GM21447 (cell line): ENCODE results near the gene LRRC1.

Source experiments
- ATAC-seq: cut with Tn5 transposase; IDR thresholded peaks from one replicate; pipeline ENCODE4 v1.9.1; 2021; ENCODE audit not compliant: unreplicated experiment

The LRRC1 gene

DNA sequence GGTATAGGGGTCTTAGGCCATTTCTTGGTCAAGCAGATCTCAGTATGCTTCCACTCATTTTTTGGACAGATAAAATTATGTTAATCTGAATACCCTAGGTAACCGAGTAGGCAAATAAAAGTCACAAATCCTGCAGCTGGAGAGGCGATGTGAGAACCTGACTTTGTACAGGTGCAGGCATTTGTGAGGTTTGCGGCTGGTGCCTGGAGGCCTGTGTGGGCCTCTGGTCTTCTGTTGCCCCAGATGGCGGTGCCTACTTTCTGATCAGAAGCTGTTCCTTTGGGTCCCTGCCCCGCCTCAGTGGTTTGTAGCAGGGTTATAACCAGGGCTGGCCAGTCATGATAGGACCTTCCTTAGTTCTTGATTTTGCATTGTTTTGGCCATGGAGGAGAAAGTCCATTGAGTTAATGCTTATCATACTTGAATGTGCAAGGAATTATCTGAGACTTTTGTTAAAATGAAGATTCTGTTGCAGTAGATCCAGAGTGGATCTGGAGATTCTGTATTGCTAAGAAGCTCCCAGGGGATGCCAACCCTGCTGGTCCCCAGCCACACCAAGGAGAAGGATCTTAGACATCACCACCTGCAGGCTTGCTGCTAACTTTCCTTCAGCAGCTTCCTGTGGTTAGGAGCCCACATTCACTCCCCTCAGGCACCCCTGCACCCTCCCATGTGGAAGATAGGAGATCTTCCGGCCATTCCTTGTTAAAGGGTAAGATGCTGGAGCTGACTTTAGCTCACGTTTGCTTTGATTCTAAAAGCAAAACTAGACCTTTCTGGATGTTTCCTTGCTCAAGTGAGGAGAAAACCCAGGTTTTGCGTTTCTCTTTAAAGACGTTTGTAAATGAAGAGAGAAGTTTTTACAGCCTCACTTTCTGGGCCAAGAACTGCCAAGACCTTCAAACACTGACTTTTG is 50.7 kb downstream of the LRRC1 start:
- ATAC-seq, result no peak

DNA sequence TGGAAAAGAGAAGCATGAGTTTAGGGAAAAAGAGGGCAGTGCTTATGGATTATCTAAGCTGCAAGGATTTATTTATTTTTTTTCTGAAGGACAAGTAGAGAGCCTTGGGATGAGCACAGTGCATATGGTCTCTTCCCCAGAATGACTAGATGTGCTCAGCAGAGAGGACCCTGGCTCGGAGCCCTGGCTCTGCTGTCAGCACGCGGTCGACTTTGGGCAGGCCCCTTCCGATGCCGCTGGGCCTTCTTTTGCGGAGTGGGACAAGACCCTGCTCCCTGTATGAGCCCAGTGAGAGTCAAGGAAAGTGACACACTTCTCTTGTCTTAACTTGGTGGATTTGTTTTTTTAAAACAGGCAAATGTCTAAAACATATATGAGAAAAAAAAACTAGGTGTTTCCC is 51.4 kb downstream of the LRRC1 start:
- ATAC-seq, result no peak

GRCh38 chr6:53847796-53848314 is 53.0 kb downstream of the LRRC1 start:
- no peak for ATAC-seq

GRCh38 chr6:53850527-53850926 is 55.7 kb downstream of the LRRC1 start:
- ATAC-seq, result no peak

GRCh38 chr6:53851561-53851960 is 56.8 kb downstream of the LRRC1 start:
- no peak for ATAC-seq

GRCh38 chr6:53852805-53853204 is 58.0 kb downstream of the LRRC1 start:
- no peak for ATAC-seq

DNA sequence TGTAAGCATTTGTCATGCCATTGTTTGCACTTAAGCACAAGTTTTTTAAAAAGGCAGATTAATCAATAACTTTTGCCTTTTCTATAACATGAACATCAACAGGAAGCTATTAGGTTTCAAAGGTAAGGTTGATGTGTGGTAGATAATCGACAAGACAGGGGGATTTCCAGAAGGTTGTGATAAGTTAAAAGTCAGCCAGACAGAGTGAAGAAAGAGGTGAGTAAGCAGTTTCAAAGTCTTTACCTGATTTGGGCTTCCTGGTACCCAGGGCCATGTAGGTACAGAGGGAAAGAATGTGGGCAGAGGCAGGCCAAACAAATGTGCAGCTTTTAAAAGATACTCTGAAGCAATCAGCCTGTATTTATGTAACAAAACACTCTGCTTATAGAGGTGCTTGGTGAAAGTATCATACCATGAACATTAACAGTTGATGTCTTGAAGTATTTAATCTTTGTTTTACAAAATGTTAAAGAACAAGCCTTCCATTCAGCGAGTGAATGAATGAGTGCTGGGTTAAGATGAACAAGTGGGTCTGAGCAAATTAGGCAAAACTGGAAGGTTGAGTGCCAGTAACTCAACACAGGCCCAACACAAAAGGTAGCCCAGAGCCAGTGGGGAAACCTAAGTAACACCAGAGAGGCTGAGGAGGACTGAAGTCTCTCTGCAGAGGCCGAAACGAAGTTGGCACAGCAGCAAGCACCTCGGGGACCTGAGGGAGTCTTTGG is 60.2 kb downstream of the LRRC1 start:
- ATAC-seq, result peak; percentile 98

DNA sequence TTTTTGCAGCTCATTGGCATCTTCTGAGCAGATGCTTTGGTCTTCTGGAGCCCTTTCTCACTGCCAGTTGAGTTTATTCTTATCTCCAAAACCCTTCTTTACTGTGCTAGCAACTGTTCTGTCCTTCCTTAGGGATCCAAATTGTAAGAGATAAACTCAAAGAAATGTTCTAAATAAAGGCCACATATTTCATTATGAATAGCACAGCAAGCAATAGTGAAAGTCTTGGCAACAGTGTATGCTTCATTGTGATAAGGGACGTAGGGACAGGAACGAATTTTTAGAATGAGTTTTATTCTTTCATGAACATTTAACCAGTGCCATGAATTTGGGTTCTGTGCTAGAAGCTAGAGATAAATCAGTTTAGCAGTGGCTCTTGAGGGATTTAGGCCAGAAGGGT is 61.1 kb downstream of the LRRC1 start:
- no peak for ATAC-seq

DNA sequence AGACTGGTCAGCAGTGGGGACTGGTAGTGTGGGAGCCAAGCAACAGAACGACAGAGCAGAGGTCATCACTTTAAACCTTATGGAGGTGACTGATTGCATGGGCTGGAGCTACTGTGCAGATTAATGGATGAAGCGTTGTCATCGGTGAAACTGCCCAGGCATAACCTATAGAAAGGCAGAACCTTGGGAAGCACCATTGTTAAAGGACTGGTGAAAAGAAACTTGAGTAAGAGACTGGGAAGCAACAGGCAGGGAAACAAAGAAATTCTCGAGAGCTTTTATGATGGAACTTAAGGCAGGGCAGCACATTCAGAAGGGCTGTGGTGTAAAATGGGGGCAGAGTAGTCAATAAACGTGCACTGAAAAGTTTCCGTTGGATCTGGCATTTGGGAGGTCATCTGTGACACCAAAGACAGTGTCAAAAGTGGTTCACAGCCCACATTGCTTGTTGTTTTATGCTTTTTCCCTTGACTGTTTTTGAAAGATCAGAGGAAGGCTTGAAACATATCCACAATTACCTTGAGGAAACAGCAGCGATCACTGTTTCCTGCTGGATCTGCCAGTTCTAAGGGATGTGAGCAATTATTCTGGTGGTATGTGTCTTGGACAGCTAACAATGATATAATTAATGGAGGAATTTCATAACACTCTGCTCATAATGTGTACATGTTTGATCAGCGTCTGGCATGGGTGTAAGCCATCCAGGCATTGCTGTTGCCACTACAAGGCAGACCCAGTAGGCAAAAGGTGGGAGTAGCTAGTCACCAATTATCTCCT is 62.7 kb downstream of the LRRC1 start:
- no peak for ATAC-seq

- ATAC-seq, result no peak
These were observed 63.4 kb downstream of the LRRC1 start for GRCh38 chr6:53858196-53858595.

GRCh38 chr6:53858913-53859312 is 64.1 kb downstream of the LRRC1 start:
- no peak for ATAC-seq

DNA sequence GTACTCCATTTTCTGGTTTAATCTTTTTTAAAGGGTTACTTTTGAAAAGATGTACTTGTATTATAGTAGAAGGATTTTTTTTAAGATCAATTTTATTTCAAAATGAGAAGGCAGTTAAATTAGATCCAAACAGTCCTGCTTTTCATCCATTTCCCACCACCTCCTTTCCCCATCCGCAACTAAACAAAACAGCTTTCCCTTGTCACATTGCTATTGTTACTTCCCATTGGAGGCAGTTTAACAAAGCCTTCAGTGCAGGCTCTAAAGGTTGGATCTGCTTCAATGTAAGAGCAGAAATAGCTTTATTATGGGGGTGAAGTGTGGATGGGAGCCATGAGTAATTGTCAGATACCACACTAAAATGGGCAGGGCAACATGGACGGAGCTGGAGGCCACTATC is 65.7 kb downstream of the LRRC1 start:
- no peak for ATAC-seq

GRCh38 chr6:53861518-53861917 is 66.7 kb downstream of the LRRC1 start:
- ATAC-seq, result no peak

- ATAC-seq, result no peak
These were observed 68.1 kb downstream of the LRRC1 start for GRCh38 chr6:53862662-53863462.

- ATAC-seq, result no peak
These were observed 70.0 kb downstream of the LRRC1 start for GRCh38 chr6:53864781-53865180.

DNA sequence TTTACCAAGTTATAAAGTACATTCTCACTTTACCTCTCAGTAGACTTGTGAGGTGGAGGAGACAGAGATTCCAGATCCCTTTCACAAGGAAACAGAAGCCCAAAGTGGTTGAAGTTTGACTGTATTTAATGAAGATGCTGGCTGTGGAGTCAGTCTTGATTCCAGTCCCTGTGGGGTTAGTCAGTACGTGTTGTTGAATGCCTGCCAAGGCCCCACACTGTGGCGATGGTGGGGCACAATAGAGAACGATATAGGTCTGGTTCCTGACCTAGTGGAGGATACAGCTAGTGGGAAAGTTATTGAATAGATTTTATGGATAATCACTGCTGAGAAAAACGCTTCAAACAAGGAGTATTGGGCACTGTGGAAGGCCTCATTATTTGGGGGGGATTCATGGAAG is 71.4 kb downstream of the LRRC1 start:
- no peak for ATAC-seq

- no peak for ATAC-seq
These were observed 73.8 kb downstream of the LRRC1 start for GRCh38 chr6:53868626-53869025.

DNA sequence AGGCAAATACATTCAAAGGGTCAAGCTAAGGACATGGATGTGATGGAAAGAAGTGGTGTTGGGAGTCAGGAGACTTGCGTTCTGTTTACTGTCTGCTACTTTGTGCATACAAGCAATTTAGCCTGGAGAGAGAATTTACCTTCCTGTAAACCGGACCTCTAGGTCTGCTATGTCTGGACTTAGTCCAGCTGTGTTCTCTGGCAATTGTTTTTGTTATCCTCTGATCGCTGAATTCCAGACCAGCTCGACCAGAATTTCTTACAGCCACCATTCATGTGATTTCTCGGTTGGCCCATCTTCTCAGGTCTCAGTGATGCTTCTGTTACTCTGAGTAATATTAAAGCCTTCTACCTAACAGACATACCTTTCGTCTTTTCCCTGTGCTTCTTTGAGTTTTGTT is 75.2 kb downstream of the LRRC1 start:
- ATAC-seq, result no peak

- no peak for ATAC-seq
These were observed 79.1 kb downstream of the LRRC1 start for GRCh38 chr6:53873922-53874321.

DNA sequence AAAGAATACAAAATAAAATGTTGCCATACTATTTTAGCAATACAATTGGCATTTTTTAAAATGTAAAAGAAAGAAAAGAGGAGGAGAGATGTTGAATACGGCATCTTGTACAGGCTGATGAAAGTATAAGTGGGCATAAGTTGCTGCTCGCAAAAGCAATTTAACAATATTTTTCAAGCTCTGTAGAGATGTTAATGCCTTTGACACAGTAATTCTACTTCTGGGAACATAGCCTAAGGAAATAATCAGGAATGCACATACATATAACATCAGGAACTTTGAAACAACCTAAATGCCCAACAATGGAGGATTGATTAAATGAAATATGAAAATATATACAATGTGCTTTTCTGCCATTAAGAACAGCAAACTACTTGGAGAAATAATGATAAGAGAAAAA is 80.2 kb downstream of the LRRC1 start:
- ATAC-seq, result no peak
